OCI-M1 (cell line): Measurements from ENCODE around the gene ABCA8.
"Not testable (repeated sequence)": the region's sequence is repeated elsewhere in the genome, so short reads cannot be mapped to it uniquely, and the experiment has no call there.

Experiments
- DNase-seq: peaks from one replicate; lab custom pipeline; 2025; lab: John Stamatoyannopoulos, UW

ABCA8 gene

DNA sequence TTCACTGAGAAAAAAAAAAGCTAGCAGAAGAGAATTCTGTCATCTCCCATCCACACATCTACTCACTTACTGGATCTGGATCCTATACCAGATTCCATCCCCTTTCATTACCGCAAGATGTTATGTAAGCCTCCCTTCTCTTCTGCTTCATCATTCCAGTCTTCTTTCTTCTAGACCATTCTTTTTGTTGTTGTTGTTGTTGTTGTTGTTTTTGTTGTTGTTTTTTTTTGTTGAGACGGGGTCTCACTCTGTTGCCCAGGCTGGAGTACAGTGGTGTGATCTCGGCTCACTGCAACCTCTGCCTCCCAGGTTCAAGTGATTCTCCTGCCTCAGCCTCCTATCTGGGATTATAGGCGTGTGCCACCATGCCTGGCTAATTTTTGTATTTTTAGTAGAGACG, 131.0 kb downstream of the ABCA8 start:
- DNase-seq: not testable (repeated sequence)

DNA sequence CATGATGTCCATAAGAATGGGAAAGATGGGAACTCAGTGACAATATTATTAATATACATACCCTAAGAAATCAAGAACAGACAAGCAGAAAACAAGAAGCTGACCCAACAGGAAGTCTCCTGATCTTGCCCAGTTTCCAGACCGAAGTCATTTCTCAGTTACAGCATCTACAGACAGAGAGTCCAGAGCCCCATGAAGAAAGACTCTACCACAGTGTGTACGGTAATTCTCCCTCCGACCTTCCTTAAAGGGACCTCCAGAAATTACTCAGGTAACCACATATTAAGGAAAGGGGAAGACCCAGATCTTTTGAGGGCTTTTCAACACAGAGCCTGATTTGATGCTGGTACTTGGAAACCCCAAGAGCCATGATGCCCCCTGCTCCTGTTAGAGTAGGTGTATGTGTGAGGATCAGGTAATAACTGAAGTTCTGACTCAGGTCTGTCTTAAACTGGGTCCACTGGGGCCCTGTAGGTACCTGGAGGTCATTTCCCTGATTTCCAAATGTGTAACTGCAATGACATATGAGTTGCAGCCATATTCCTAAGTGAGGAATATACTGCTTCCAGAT, 132.4 kb downstream of the ABCA8 start:
- no peak for DNase-seq

DNA sequence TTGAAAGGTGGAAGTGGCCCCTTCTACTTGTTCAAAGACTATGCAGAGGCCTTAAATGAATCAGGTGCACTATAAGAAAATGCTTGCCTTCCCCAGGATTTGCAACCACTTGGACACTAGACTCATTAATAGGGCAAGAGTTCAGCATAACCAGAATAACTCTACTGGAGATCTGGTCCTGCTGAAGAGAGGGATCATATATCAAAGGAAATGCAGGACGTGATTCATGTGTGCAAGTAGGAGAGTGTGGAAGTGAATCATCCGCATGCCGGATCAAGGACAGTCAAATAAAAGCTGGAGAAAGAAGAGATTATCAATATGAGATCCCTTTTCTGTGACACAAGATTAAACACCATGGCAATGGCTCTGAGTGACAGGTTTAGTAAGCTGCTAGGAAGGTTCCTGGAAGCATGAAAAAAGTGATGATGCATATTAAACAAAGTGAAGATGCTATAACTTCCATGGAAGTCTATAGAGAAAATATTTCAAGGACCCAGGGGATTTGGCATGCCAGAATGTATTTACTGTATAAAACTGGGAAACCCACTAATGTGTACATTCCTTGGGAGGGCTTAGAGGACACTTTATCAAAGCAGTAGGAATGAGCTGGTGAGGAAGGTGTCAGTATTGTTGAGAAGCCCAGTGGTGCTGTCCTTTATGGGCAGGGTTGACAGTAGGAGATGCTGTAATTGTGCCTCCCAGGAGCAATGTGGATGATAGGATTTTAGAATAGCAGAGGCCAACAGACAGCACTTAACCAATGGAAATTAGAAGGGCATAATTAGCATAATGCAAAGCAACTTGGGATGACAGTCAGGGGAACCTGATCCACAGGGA, 133.1 kb downstream of the ABCA8 start:
- no peak for DNase-seq

DNA sequence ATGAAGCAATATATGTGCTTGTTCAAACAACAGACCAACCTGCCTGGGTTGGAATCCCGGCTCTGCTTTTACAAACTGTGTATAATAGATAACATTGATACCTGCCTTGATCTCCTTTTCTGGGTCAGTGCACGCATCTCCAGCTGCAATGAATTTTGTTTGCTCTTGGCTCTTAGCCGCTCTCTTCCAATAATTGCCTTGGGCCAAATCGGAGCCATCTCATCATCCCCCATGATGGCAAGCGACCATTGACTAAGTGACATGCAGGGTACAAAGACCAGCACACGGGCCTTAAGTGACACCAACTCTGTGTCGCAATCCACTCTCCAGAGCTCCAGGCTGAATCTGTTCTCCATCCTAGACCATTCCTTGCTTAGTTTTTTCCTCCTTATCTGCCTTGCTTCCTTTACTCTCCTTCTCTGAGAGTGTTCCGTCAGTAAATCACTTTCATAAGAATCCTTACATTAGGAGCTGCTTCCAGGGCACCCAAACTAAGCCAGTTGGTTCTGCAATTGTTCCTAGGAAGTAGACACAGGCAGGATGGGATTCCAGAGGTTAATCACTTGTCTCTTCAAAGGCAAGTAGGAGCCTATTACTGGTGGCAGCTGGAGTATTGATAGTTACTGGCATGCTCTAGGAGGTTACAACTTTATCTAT, 134.2 kb downstream of the ABCA8 start:
- no peak for DNase-seq

DNA sequence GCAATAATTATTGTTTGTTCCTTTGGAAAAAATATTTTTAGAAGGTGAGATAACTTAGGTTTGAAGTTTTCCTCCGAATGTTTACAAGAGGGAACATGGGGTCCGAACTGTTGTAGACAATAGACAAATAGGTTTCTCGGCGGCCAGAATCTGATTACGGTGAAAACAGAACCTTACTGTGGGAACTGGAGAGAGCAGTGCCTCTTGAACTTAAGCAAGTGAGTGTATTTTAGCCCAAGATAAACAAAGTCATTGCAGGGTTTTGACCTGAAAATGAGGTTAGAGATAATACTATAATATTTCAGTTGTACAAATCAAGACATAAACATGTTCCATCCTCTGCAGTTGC, 134.7 kb downstream of the ABCA8 start:
- no peak for DNase-seq

DNA sequence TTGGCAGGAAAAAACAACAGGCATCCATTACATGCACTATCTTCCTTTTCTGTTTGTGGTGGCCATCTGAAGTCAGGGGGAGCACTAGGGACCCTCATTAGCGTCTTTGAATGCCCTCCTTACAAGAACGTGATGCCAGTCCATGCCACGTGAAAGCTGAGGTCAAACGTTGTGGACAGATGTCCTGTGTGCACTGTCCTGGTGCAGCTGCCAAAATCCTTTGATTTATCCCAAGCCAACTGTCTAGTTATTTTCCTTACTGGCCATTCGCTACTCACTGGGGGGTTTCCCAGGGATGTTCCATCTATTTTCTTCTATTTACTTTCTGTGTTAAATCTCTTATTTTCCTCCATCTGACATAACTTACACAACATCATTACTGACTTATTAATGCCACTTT, 135.7 kb downstream of the ABCA8 start:
- no peak for DNase-seq
